ENCODE results near the gene ZSWIM5. TPM values are rescaled to one million over a fixed set of nuclear protein-coding genes. Genes with fewer than 3 reads are reported as not detected.

Gene ZSWIM5
- total and polyA plus RNA-seq, 4 donors: 0.67 to 2.9 (median 1.3) TPM

DNA sequence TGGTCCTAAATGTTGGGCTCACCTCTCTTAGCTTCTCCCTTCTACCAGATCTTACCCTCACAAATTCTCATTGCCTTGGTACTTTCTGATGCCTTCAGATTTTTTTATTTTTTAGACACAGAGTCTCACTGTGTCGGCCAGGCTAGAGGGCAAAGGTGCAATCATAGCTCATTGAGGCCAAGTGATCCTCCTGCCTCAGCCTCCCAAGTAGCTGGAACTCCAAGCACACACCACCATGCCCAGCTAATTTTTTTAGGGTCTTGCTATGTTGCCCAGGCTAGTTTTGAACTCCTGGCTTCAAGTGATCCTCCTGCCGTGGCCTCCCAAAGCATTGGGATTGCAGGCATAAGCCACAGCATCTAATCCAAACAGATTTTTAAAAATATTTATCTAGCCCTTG lies 69.4 kb downstream of the ZSWIM5 start:
- WGBS: 97% methylated on average over 2 of the region's 2 CpGs
- peaks cover 1 to 5% (median 4%) of the 10 kb centered on the region in 4 donors for H3K4me1 ChIP-seq (ENCODE audit: control insufficient read depth in 4 of 4, insufficient read depth in 4 of 4, low read length in 3 of 4)
- TF ChIP-seq ZBTB33 (IDR thresholded peaks at IDR 0.05) (no peak), RAD21 (IDR thresholded peaks at IDR 0.05) (no peak), ATF3 (IDR thresholded peaks at IDR 0.05) (no peak), FOXA1 (IDR thresholded peaks at IDR 0.05) (no peak), HNF4A (conservative IDR thresholded peaks at IDR 0.05) (no peak), YY1 (IDR thresholded peaks at IDR 0.05) (no peak), EGR1 (IDR thresholded peaks at IDR 0.05; ENCODE audit: low read depth in 2 of 2) (no peak), RXRA (IDR thresholded peaks at IDR 0.05) (no peak)
- TF ChIP-seq, protein P1, sequence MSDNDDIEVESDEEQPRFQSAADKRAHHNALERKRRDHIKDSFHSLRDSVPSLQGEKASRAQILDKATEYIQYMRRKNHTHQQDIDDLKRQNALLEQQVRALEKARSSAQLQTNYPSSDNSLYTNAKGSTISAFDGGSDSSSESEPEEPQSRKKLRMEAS (IDR thresholded peaks at IDR 0.05): no peak
- TF ChIP-seq, protein P2, sequence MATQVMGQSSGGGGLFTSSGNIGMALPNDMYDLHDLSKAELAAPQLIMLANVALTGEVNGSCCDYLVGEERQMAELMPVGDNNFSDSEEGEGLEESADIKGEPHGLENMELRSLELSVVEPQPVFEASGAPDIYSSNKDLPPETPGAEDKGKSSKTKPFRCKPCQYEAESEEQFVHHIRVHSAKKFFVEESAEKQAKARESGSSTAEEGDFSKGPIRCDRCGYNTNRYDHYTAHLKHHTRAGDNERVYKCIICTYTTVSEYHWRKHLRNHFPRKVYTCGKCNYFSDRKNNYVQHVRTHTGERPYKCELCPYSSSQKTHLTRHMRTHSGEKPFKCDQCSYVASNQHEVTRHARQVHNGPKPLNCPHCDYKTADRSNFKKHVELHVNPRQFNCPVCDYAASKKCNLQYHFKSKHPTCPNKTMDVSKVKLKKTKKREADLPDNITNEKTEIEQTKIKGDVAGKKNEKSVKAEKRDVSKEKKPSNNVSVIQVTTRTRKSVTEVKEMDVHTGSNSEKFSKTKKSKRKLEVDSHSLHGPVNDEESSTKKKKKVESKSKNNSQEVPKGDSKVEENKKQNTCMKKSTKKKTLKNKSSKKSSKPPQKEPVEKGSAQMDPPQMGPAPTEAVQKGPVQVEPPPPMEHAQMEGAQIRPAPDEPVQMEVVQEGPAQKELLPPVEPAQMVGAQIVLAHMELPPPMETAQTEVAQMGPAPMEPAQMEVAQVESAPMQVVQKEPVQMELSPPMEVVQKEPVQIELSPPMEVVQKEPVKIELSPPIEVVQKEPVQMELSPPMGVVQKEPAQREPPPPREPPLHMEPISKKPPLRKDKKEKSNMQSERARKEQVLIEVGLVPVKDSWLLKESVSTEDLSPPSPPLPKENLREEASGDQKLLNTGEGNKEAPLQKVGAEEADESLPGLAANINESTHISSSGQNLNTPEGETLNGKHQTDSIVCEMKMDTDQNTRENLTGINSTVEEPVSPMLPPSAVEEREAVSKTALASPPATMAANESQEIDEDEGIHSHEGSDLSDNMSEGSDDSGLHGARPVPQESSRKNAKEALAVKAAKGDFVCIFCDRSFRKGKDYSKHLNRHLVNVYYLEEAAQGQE (IDR thresholded peaks at IDR 0.05): no peak

DNA sequence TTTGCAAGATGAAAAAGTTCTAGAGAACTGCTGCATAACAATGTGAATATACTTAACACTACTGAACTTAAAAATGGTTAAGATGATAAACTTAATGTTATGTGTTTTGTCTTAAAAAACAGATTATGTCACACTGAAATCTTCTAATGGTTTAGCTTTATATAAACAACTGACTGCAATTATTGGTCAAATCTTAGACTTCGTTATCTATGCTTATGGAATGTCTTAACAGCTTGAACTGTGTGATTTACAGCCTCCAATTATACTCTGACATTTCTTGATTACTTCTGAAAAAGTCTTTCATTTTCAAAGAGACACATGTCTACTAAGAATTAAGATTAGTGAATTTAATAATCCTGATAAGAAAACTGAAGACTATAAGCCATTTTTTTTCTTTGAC lies 71.1 kb downstream of the ZSWIM5 start:
- WGBS: 77% methylated on average over 1 of the region's 1 CpG
- H3K9ac ChIP-seq (ENCODE audit: low read depth in 1 of 2, low read length in 2 of 2): no peak overlapping the region
- TF ChIP-seq FOXA1 (IDR thresholded peaks at IDR 0.05) (no peak), ZBTB33 (IDR thresholded peaks at IDR 0.05) (no peak), FOXA2 (IDR thresholded peaks at IDR 0.05) (no peak), JUND (IDR thresholded peaks at IDR 0.05) (no peak), SP1 (IDR thresholded peaks at IDR 0.05) (no peak), RAD21 (IDR thresholded peaks at IDR 0.05) (no peak), HNF4G (IDR thresholded peaks at IDR 0.05) (no peak), EGR1 (IDR thresholded peaks at IDR 0.05; ENCODE audit: low read depth in 2 of 2) (no peak), NR2F2 (IDR thresholded peaks at IDR 0.05) (no peak), ATF3 (IDR thresholded peaks at IDR 0.05) (no peak)
- TF ChIP-seq, protein P3, sequence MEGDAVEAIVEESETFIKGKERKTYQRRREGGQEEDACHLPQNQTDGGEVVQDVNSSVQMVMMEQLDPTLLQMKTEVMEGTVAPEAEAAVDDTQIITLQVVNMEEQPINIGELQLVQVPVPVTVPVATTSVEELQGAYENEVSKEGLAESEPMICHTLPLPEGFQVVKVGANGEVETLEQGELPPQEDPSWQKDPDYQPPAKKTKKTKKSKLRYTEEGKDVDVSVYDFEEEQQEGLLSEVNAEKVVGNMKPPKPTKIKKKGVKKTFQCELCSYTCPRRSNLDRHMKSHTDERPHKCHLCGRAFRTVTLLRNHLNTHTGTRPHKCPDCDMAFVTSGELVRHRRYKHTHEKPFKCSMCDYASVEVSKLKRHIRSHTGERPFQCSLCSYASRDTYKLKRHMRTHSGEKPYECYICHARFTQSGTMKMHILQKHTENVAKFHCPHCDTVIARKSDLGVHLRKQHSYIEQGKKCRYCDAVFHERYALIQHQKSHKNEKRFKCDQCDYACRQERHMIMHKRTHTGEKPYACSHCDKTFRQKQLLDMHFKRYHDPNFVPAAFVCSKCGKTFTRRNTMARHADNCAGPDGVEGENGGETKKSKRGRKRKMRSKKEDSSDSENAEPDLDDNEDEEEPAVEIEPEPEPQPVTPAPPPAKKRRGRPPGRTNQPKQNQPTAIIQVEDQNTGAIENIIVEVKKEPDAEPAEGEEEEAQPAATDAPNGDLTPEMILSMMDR (IDR thresholded peaks at IDR 0.05; ENCODE audit: low read depth, low read length, missing input control): no peak
- TF ChIP-seq, protein P2 (IDR thresholded peaks at IDR 0.05): no peak
- no peaks in the 10 kb centered on the region for H3K36me3 ChIP-seq (ENCODE audit: control insufficient read depth in 4 of 4, insufficient read depth in 3 of 4, low read depth in 1 of 4, low read length in 3 of 4)
- no peak for DNase-seq (ENCODE audit: low spot score)
- no peak overlapping the region for H3K27ac ChIP-seq (ENCODE audit: low read depth in 1 of 2, low read length in 2 of 2)
- no peaks in the 10 kb centered on the region for H3K27me3 ChIP-seq (ENCODE audit: control insufficient read depth in 4 of 4, insufficient read depth in 4 of 4, low read length in 3 of 4)
- H3K9me3 ChIP-seq (ENCODE audit: control insufficient read depth in 4 of 4, low read length in 3 of 4): no peaks in the 10 kb centered on the region
- H3K4me3 ChIP-seq (ENCODE audit: low read depth in 1 of 3, low read length in 3 of 3): no peak overlapping the region
- peaks cover 1 to 5% (median 4%) of the 10 kb centered on the region in 4 donors for H3K4me1 ChIP-seq (ENCODE audit: control insufficient read depth in 4 of 4, insufficient read depth in 4 of 4, low read length in 3 of 4)

More for the DNA sequence above, 69.4 kb downstream of the ZSWIM5 start:
- no peaks in the 10 kb centered on the region for H3K36me3 ChIP-seq (ENCODE audit: control insufficient read depth in 4 of 4, insufficient read depth in 3 of 4, low read depth in 1 of 4, low read length in 3 of 4)
- no peak for DNase-seq (ENCODE audit: low spot score)
- no peak overlapping the region for H3K27ac ChIP-seq (ENCODE audit: low read depth in 1 of 2, low read length in 2 of 2)
- no peak overlapping the region for H3K9ac ChIP-seq (ENCODE audit: low read depth in 1 of 2, low read length in 2 of 2)
- H3K27me3 ChIP-seq (ENCODE audit: control insufficient read depth in 4 of 4, insufficient read depth in 4 of 4, low read length in 3 of 4): no peaks in the 10 kb centered on the region
- no peaks in the 10 kb centered on the region for H3K9me3 ChIP-seq (ENCODE audit: control insufficient read depth in 4 of 4, low read length in 3 of 4)
- H3K4me3 ChIP-seq (ENCODE audit: low read depth in 1 of 3, low read length in 3 of 3): no peak overlapping the region

All from liver (tissue), 9 donors.